GM18868 (cell line): Measurements from ENCODE around the gene VASH1.

Source experiments
- ATAC-seq: cut with Tn5 transposase; IDR thresholded peaks from one replicate; pipeline ENCODE4 v1.9.1; 2021; ENCODE audit warnings: mild to moderate bottlenecking, moderate library complexity; ENCODE audit not compliant: unreplicated experiment

Gene VASH1

GRCh38 chr14:76782115-76782884 lies 21.0 kb downstream of the VASH1 start:
- ATAC-seq, result no peak

GRCh38 chr14:76782885-76783566 lies 21.8 kb downstream of the VASH1 start:
- no peak for ATAC-seq

GRCh38 chr14:76784266-76784874 lies 23.1 kb downstream of the VASH1 start:
- ATAC-seq, result no peak

- ATAC-seq, result peak; percentile 54
Measured at GRCh38 chr14:76784881-76785280, 23.6 kb downstream of the VASH1 start.

GRCh38 chr14:76786601-76787000 lies 25.3 kb downstream of the VASH1 start:
- no peak for ATAC-seq

- no peak for ATAC-seq
Measured at GRCh38 chr14:76792422-76792821, 31.2 kb downstream of the VASH1 start.

GRCh38 chr14:76793324-76793723 lies 32.1 kb downstream of the VASH1 start:
- ATAC-seq, result no peak

- ATAC-seq, result no peak
Measured at GRCh38 chr14:76793956-76794355, 32.7 kb downstream of the VASH1 start.

- ATAC-seq, result no peak
Measured at GRCh38 chr14:76806446-76806845, 45.2 kb downstream of the VASH1 start.

- ATAC-seq, result no peak
Measured at GRCh38 chr14:76808011-76808410, 46.7 kb downstream of the VASH1 start.

GRCh38 chr14:76808990-76809389 lies 47.7 kb downstream of the VASH1 start:
- ATAC-seq, result no peak

- ATAC-seq, result no peak
Measured at GRCh38 chr14:76810525-76810924, 49.3 kb downstream of the VASH1 start.

GRCh38 chr14:76810953-76811400 lies 49.7 kb downstream of the VASH1 start:
- no peak for ATAC-seq

GRCh38 chr14:76811561-76811960 lies 50.3 kb downstream of the VASH1 start:
- ATAC-seq, result no peak

- ATAC-seq, result peak; percentile 2
Measured at GRCh38 chr14:76812093-76812421, 50.8 kb downstream of the VASH1 start.

GRCh38 chr14:76812422-76813383 lies 51.4 kb downstream of the VASH1 start, which contains the start of gene ANGEL1:
Gene ANGEL1, minus strand, starts transcription at chr14:76812882. Its CDS starts 55 bp downstream, at chr14:76812827.
- peak; percentile 84 for ATAC-seq

GRCh38 chr14:76814726-76815645 lies 53.7 kb downstream of the VASH1 start:
- no peak for ATAC-seq

- ATAC-seq, result no peak
Measured at GRCh38 chr14:76820700-76821099, 59.4 kb downstream of the VASH1 start.

GRCh38 chr14:76826122-76826521 lies 64.9 kb downstream of the VASH1 start, which contains the start of gene LRRC74A:
Gene LRRC74A, plus strand, starts transcription at chr14:76826408. Its CDS starts 290 bp downstream, at chr14:76826698.
- no peak for ATAC-seq
